GM18951 (cell line): Measurements from ENCODE around the gene HLCS.
"Not testable (repeated sequence)": the region's sequence is repeated elsewhere in the genome, so short reads cannot be mapped to it uniquely, and the experiment has no call there.

Source experiments
- POLR2A ChIP-seq: IDR thresholded peaks from 4 replicates; pipeline ENCODE4 v1.6.1; 2011; ENCODE audit warnings: mild to moderate bottlenecking; ENCODE audit not compliant: insufficient read length, insufficient read depth; ENCODE audit errors: extremely low read depth
- in situ Hi-C: fragments of 300-500 bp; cut with MboI; formaldehyde crosslinking; loops from one replicate; pipeline ENCODE4 v1.12.0; 2022; ENCODE audit warnings: low sequenced_read_pairs, mixed read lengths, inconsistent platforms; ENCODE audit not compliant: unreplicated experiment

The HLCS gene

GRCh38 chr21:36816561-36817130, 149.8 kb downstream of the HLCS start:
- no peak for TF ChIP-seq POLR2A
- in situ Hi-C loops = no loop called here

DNA sequence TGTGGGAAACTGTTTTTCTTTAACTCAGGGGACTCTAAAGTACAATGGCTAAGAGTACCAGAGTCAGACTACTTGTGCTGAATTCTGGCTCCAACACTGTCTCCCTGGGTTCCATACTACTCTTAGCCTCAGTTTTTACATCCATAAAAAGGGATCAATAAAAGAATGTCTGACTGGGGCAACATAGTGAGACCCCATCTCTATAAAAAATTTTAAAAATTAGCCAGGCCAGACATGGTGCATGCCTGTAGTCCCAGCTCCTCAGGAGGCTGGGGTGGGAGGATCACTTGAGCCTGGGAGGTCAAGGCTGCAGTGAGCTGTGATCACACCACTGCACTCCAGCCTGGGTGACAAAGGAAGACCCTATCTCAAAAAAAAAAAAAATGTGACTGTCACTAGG, 150.4 kb downstream of the HLCS start:
- in situ Hi-C loops = not testable (repeated sequence)

DNA sequence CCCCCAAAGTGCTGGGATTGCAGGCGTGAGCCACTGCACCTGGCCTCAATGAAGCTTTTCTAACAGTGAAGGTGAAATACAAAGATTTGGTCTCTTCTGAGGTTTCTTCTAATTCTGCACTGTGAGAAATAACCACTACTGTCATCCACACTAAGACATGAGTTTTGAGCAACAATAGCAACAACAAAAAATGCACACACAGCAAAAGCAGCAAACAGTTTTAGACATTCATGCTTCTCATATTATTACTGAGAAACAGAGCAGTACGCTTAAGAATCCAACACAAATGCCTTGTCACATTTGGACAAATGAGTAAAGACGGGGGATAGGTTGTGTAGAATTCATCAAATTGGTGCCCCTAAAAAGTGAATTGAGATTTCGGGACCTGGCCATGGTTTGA, 151.2 kb downstream of the HLCS start:
- in situ Hi-C loops = no loop called here
- TF ChIP-seq POLR2A = no peak

DNA sequence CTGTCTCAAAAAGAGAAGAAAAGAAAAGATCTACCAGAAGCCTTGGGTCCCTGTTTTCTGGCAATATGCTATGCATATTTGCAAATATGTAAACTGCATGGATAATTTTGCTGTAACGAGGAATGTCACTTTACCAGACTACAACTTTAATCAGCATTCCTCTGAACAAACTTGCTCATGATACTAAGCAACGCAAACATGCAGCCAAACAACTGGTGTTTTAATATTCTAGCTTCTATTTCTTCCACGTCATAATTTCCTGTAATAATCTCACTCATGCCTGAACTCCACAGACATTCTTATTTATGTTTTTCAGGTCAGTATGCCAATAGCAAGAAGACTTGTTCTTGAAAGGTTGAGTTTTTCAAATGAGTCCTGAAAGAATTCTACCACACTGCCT, 153.4 kb downstream of the HLCS start:
- in situ Hi-C loops = no loop called here
- TF ChIP-seq POLR2A = no peak

DNA sequence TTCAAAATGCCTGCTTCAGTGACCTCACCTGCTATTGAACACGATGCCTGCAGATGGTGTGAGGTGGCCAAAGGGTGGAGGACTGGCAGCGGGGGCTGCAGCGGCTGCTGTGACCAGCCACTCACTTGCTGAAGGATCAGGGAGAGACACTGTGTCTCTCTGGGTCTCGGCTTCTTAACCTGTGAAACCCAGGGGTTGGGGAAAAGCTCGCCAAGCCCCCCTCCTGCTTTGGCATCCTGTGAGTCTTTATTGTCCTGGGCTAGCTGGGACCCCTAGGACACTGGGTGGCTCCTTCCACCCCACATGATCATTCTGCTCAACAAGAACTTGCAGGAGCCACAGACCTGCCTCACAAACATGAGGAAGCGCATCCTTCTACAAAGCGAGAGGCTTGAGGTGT, 154.7 kb downstream of the HLCS start:
- in situ Hi-C loops = no loop called here
- TF ChIP-seq POLR2A = no peak

- TF ChIP-seq POLR2A = no peak
- in situ Hi-C loops = no loop called here
Measured at GRCh38 chr21:36810443-36810842, 156.0 kb downstream of the HLCS start.

DNA sequence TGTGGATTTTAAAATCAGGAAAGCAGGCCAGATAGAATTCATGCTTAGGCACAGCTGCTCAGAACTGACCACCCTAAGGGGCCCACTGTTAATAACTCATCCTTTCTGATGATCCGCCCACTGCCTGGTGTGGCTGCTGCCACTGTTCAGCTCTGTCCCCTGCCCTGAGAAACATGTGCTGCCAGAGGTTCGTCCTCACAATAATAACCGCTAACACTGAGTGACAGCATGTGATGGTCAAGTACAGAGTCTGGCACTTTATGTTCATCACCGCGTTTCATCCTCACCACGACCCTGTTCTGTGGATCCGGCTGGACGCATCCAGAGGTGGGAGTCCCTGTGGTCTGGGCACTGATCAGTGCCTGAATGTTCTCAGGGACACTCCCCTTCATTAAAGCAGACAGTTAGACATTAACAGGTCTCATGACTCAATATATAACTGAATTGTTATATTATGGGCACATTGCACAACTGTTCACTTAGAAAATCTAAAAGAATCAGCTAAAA, 159.0 kb downstream of the HLCS start:
- TF ChIP-seq POLR2A = no peak
- in situ Hi-C loops = no loop called here

GRCh38 chr21:36806103-36806502, 160.4 kb downstream of the HLCS start:
- in situ Hi-C loops = no loop called here
- TF ChIP-seq POLR2A = no peak

GRCh38 chr21:36804874-36805611, 161.4 kb downstream of the HLCS start:
- TF ChIP-seq POLR2A = no peak
- in situ Hi-C loops = no loop called here

GRCh38 chr21:36803816-36804439, 162.5 kb downstream of the HLCS start:
- in situ Hi-C loops = no loop called here
- TF ChIP-seq POLR2A = no peak

DNA sequence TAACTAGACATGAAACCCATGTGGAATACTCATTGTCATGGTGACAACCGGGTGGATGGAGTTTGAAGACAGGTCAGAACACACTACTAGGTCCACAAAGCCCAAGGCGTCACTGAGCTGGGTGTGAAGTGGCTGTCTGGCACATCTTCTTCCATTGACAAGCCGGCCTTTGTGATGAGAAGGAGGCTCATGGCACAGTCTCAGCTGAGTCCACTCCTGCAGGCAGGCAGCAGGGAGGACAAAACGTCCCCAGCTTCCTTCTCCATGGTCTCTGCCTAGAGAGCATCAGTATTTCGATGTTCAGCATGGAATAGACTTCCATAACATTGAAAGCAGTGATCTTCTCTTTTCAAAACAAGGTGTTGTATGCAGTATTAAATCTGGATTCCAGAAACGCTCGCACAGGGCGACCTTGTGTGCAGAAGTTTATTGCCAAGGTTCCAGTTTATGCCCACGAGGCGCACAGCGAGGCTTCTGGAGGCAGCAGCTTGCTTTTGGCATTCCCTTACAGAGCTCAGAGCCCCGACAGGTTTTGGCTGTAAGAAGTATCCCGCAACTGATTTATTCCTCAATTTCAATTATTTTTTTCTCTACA, 163.3 kb downstream of the HLCS start:
- TF ChIP-seq POLR2A = no peak
- in situ Hi-C loops = no loop called here

- in situ Hi-C loops = no loop called here
- TF ChIP-seq POLR2A = no peak
Measured at GRCh38 chr21:36800734-36801133, 165.7 kb downstream of the HLCS start.

DNA sequence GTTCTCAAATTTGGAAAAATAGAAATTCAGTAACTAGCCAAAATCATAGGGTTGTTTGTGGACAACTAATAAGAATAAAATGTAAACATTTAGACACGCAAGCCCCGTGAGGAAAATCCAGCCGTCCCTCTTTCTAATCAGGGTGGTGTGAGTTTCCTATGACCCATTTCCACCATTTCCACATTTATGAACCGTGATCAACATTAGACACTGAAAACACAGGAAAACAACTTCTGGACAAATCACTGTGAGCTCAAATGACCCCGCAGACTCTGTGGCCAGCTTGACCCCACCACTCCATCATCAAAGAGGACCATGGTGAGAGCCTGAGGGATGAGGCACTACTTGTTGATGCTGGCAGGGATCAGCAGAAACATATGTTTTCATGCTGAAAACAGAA, 166.6 kb downstream of the HLCS start:
- in situ Hi-C loops = no loop called here
- no peak for TF ChIP-seq POLR2A

- no peak for TF ChIP-seq POLR2A
- in situ Hi-C loops = no loop called here
Measured at GRCh38 chr21:36798491-36798890, 168.0 kb downstream of the HLCS start.

- in situ Hi-C loops = no loop called here
Measured at GRCh38 chr21:36796070-36796469, 170.4 kb downstream of the HLCS start.

More at GRCh38 chr21:36796070-36796469, 170.4 kb downstream of the HLCS start:
- no peak for TF ChIP-seq POLR2A
